Left lung (tissue), 10 donors: Measurements from ENCODE around the gene CNST. TPM values are rescaled to one million over a fixed set of nuclear protein-coding genes. Genes with fewer than 3 reads are reported as not detected.

Experiments
- ATAC-seq: fragments of 200-7000 bp; cut with Tn5 transposase; one replicate; pipeline ENCODE4 v1.9.1; 2020; ENCODE audit warnings: moderate library complexity
- DNase-seq, 4 donors: peaks; one replicate each; pipeline ENCODE4 v3.0.0-alpha.2; 2013 to 2020
- H3K27ac ChIP-seq, 2 donors: fragments of 200-600 bp; sonication (generic) in 1 of 2; one replicate each; pipeline versions ENCODE4 v1.5.0 to v1.8.0; 2020 to 2021
- H3K27me3 ChIP-seq, 2 donors: fragments of 200-600 bp; sonication (generic) in 1 of 2; one replicate each; pipeline versions ENCODE4 v1.5.0 to v1.8.0; 2020 to 2021
- H3K36me3 ChIP-seq, 2 donors: fragments of 200-600 bp; sonication (generic) in 1 of 2; one replicate each; pipeline versions ENCODE4 v1.5.0 to v1.8.0; 2020 to 2021
- H3K4me1 ChIP-seq, 2 donors: fragments of 200-600 bp; one replicate each; pipeline ENCODE4 v1.8.0; 2021
- H3K4me3 ChIP-seq, 2 donors: fragments of 200-600 bp; sonication (generic) in 1 of 2; one replicate each; pipeline versions ENCODE4 v1.5.0 to v1.8.0; 2020 to 2021; ENCODE audit warnings: mild to moderate bottlenecking in 1 of 2
- H3K9me3 ChIP-seq, 2 donors: fragments of 200-600 bp; sonication (generic) in 1 of 2; one replicate each; pipeline versions ENCODE4 v1.5.0 to v1.8.0; 2020 to 2021
- intact Hi-C, 2 donors: fragments of 100-400 bp; cut with DNase I; formaldehyde crosslinking; loops; one replicate each; pipeline versions ENCODE4 v1.11.2 to v1.14.2; 2022
- polyA plus RNA-seq, 6 donors: library from polyadenylated mRNA; unstranded; fragments of 120-200 nt; gene quantifications; one replicate each; pipeline ENCODE4 v1.2.1, GENCODE V29; 2013; ENCODE audit not compliant: insufficient read length in 6 of 6
- total RNA-seq, 2 donors: library from RNA; stranded (reverse); fragmentation: NEBNext Ultra II Directional; extraction: Animal tissue kit (Norgen Biotek cat#: 25700); gene quantifications; one replicate each; pipeline ENCODE4 v1.2.1, GENCODE V29; 2021
- TF ChIP-seq, protein P1 (sequence below), 2 donors: fragments of 200-600 bp; sonication (generic) in 1 of 2; IDR thresholded peaks; one replicate each; pipeline versions ENCODE4 v1.5.0 to v1.8.0; 2021; ENCODE audit warnings: antibody characterized with exemption in 2 of 2
- donor health status: DM: no; HTN: yes; CAD: no.
- donor health status: DM: no; HTN: no; CAD: no.

CNST gene
- total and polyA plus RNA-seq, 8 donors = 18.0 to 24.0 (median 19.6) TPM

DNA sequence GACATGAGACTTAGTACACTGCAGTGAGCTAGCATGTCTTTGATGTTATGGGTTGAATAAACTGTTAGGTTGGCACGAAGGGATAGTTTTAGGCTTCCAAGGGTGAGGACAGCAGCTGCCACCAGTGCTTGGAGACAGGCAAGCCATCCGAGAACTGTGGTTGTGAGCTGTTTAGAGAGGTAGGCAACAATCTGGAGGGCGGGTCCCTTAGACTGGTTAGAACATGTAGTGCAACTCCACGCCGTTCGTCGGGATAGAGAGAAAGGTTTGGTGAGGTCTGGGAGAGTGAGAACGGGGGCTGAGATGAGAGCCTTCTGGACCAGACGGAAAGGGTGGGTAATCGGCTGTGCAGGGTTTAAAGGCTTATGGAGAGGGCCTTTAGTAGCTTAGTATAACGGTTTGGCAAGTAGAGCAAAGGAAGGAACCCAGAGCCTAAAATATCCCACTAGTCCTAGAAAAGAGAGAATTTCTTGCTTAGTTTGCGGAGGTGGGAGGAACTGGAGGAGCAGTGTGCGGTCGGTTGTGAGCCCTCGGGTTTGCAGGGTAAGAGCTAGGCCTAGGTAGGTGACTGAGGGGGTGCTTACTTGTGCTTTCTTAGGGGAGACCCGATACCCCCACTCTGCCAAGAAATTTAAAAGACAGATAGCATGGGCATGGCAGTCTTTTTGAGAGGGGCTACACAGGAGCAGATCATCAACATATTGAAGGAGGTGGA is 72.8 kb downstream of the CNST start:
- intact Hi-C loops = no loop called here
- H3K4me3 ChIP-seq = no peak overlapping the region
- TF ChIP-seq, protein P1, sequence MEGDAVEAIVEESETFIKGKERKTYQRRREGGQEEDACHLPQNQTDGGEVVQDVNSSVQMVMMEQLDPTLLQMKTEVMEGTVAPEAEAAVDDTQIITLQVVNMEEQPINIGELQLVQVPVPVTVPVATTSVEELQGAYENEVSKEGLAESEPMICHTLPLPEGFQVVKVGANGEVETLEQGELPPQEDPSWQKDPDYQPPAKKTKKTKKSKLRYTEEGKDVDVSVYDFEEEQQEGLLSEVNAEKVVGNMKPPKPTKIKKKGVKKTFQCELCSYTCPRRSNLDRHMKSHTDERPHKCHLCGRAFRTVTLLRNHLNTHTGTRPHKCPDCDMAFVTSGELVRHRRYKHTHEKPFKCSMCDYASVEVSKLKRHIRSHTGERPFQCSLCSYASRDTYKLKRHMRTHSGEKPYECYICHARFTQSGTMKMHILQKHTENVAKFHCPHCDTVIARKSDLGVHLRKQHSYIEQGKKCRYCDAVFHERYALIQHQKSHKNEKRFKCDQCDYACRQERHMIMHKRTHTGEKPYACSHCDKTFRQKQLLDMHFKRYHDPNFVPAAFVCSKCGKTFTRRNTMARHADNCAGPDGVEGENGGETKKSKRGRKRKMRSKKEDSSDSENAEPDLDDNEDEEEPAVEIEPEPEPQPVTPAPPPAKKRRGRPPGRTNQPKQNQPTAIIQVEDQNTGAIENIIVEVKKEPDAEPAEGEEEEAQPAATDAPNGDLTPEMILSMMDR (IDR thresholded peaks at IDR 0.05) = no peak
- DNase-seq = no peak
- H3K27me3 ChIP-seq = no peaks in the 10 kb centered on the region
- no peak for ATAC-seq
- H3K9me3 ChIP-seq = no peaks in the 10 kb centered on the region
- H3K36me3 ChIP-seq = peaks cover 0 to 43% of the 10 kb centered on the region in 2 donors
- no peaks in the 10 kb centered on the region for H3K4me1 ChIP-seq
- no peak overlapping the region for H3K27ac ChIP-seq

DNA sequence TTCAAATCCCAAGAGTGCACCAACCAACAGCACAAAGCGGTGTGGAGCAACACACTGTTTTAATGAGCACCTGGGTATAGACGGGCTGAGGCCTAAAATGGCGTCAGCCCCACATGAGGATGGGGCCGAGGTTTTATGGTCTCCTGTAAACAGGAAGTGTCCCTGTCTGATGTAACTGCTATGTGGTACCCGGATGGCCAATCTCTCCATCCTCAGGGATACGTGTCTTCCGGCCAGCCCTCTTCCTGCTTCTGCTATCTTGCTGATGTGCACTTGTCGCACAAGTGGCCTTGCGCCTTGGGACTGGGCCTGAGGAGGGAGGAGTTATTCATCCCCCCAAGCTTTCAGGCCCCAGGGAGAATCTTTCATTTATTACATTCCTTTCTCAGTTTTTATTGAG is 73.5 kb downstream of the CNST start:
- no peaks in the 10 kb centered on the region for H3K9me3 ChIP-seq
- H3K4me1 ChIP-seq = no peaks in the 10 kb centered on the region
- peaks cover 0 to 43% of the 10 kb centered on the region in 2 donors for H3K36me3 ChIP-seq
- intact Hi-C loops = no loop called here
- H3K27me3 ChIP-seq = no peaks in the 10 kb centered on the region
- ATAC-seq = no peak
- H3K27ac ChIP-seq = no peak overlapping the region
- TF ChIP-seq, protein P1 (IDR thresholded peaks at IDR 0.05) = no peak
- no peak for DNase-seq
- H3K4me3 ChIP-seq = no peak overlapping the region

DNA sequence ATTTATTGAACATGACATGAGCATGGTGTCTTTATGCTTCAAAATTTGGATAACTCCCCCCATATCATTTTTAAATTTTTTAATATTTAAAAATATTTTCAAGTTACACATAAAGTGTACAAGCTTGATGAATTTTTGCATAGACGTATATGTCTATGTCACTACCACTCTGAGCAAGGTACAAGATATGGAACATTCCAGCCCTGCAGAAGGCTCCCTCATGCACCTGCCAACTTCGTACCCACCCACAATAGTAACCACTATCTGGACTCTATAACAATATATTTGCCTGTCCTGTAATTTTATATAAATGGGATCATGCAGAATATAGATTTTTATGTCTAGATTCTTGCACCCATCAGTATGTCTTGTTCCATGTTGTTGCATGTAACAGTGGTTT is 74.5 kb downstream of the CNST start:
- Histone ChIP-seq H3K4me3 (no peak overlapping the region), H3K4me1 (no peaks in the 10 kb centered on the region), H3K36me3 (peaks cover 0 to 42% of the 10 kb centered on the region in 2 donors), H3K27ac (no peak overlapping the region), H3K9me3 (no peaks in the 10 kb centered on the region), H3K27me3 (no peaks in the 10 kb centered on the region)
- DNase-seq (no peak), ATAC-seq (no peak)
- intact Hi-C loops = no loop called here
- TF ChIP-seq, protein P1 (IDR thresholded peaks at IDR 0.05) = no peak

DNA sequence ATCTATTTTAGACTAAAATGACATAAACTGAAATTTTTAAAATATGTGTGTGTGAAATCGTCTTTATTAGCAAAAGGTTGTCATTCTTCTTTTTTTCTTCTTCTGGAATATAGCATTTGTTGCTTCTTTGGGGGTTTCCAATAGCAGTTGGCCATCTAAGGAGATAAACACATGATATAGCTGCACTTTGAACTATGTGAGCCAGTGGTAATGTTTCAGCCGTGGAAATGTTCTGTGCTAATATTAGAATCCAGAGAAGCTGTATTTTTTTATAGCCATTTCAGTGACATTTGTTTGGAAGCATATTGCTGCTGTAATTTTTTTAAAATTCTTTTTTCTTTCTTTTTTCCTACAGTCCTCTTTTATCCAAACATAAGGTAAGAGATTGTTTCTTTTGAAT is 75.1 kb downstream of the CNST start:
- intact Hi-C loops = no loop called here
- DNase-seq = peak in 1 of 4 donors; percentile 23
- Histone ChIP-seq H3K27me3 (no peaks in the 10 kb centered on the region), H3K4me1 (no peaks in the 10 kb centered on the region), H3K27ac (no peak overlapping the region), H3K9me3 (no peaks in the 10 kb centered on the region), H3K4me3 (no peak overlapping the region), H3K36me3 (peaks cover 0 to 42% of the 10 kb centered on the region in 2 donors)
- TF ChIP-seq, protein P1 (IDR thresholded peaks at IDR 0.05) = no peak
- no peak for ATAC-seq

DNA sequence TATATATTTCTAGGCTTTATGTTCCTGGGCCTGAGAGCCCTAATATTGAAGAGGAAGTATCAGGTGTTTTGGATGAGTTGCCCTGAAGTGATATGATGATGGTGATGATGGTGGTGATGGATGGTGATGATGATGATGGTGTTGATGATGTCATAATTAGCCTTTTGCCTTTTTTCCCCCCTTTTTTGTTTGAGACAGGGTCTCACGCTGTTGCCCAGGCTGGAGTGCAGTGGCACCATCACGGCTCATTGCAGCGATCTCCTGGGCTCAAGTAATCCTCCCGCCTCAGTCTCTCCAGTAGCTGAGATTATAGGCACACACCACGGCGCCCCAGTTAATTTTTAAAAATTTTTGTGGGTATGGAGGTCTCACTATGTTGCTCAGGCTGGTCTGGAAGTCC is 76.5 kb downstream of the CNST start:
- intact Hi-C loops = no loop called here
- no peak for DNase-seq
- ATAC-seq = no peak
- H3K27ac ChIP-seq = no peak overlapping the region
- TF ChIP-seq, protein P1 (IDR thresholded peaks at IDR 0.05) = no peak
- no peak overlapping the region for H3K4me3 ChIP-seq
- no peaks in the 10 kb centered on the region for H3K27me3 ChIP-seq
- no peaks in the 10 kb centered on the region for H3K4me1 ChIP-seq
- H3K36me3 ChIP-seq = peaks cover 0 to 42% of the 10 kb centered on the region in 2 donors
- H3K9me3 ChIP-seq = no peaks in the 10 kb centered on the region
